A673 (cell line): Measurements from ENCODE around the gene FEN1.

Source experiments
- CTCF ChIP-seq: fragments of 300-800, 200-600 bp; sonication (generic); conservative IDR thresholded peaks from 2 replicates; pipeline ENCODE4 v1.5.1; 2017; ENCODE audit warnings: low read depth, mild to moderate bottlenecking, antibody characterized with exemption, low read length, moderate library complexity, mixed read lengths
- EZH2 ChIP-seq: fragments of 200-600 bp; sonication (generic); IDR thresholded peaks from 2 replicates; pipeline ENCODE4 v1.6.1; 2017; ENCODE audit warnings: borderline replicate concordance, low read depth, mild to moderate bottlenecking, mixed read lengths, antibody characterized with exemption, low read length; ENCODE audit not compliant: poor library complexity, severe bottlenecking

- no peak for TF ChIP-seq CTCF
- TF ChIP-seq EZH2 = no peak
These were observed 37.9 kb upstream of the FEN1 start for GRCh38 chr11:61754534-61755482.
